HEK293T (cell line): Measurements from ENCODE around the gene NPIPB6.
A peak's percentile ranks its signal among the peaks of the same experiment; 100 is the strongest.

Experiments used
- CTCF ChIA-PET: fragments of 350-600 bp; formaldehyde crosslinking; extraction: SDS; loops from one replicate; lab custom pipeline; 2021; ENCODE audit warnings: antibody characterized with exemption, inconsistent platforms; lab: Yijun Ruan, JAX
- POLR2A ChIA-PET: fragments of 350-600 bp; formaldehyde crosslinking; extraction: SDS; loops from one replicate; lab custom pipeline; 2020; ENCODE audit warnings: antibody characterized with exemption, inconsistent platforms; lab: Yijun Ruan, JAX
- DNase-seq: peaks from one replicate; pipeline ENCODE4 v3.0.0; 2012; ENCODE audit warnings: mixed read lengths; ENCODE audit errors: extremely low spot score
- ARNT ChIP-seq: fragments of 450-650 bp; IDR thresholded peaks from 2 replicates; pipeline ENCODE4 v1.6.1; 2017; ENCODE audit warnings: mild to moderate bottlenecking
- BHLHE40 ChIP-seq: fragments of 450-650 bp; IDR thresholded peaks from 2 replicates; pipeline ENCODE4 v1.6.1; 2016; ENCODE audit warnings: mild to moderate bottlenecking, moderate library complexity, borderline replicate concordance
- CTBP1 ChIP-seq: fragments of 450-650 bp; IDR thresholded peaks from 2 replicates; pipeline ENCODE4 v1.6.1; 2016; ENCODE audit warnings: borderline replicate concordance
- ELF4 ChIP-seq: fragments of 450-650 bp; IDR thresholded peaks from 2 replicates; pipeline ENCODE4 v1.6.1; 2017; ENCODE audit warnings: antibody characterized with exemption
- FOXA1 ChIP-seq: fragments of 450-650 bp; IDR thresholded peaks from 2 replicates; pipeline ENCODE4 v1.6.1; 2016; ENCODE audit warnings: mild to moderate bottlenecking
- FOXK2 ChIP-seq: fragments of 450-650 bp; IDR thresholded peaks from 2 replicates; pipeline ENCODE4 v1.6.1; 2016; ENCODE audit warnings: mild to moderate bottlenecking
- FOXM1 ChIP-seq: fragments of 450-650 bp; IDR thresholded peaks from 2 replicates; pipeline ENCODE4 v1.6.1; 2017; ENCODE audit warnings: mild to moderate bottlenecking, borderline replicate concordance
- HDGF ChIP-seq: fragments of 450-650 bp; IDR thresholded peaks from 2 replicates; pipeline ENCODE4 v1.6.1; 2017; ENCODE audit warnings: antibody characterized with exemption, borderline replicate concordance
- L3MBTL2 ChIP-seq: fragments of 450-650 bp; conservative IDR thresholded peaks from 2 replicates; pipeline ENCODE4 v1.6.1; 2016; ENCODE audit warnings: mild to moderate bottlenecking
- LEF1 ChIP-seq: fragments of 450-650 bp; IDR thresholded peaks from 2 replicates; pipeline ENCODE4 v1.6.1; 2017; ENCODE audit warnings: mild to moderate bottlenecking, borderline replicate concordance
- NFRKB ChIP-seq: fragments of 450-650 bp; IDR thresholded peaks from 2 replicates; pipeline ENCODE4 v1.6.1; 2016; ENCODE audit warnings: mild to moderate bottlenecking, moderate library complexity
- PKNOX1 ChIP-seq: fragments of 450-650 bp; IDR thresholded peaks from 2 replicates; pipeline ENCODE4 v1.6.1; 2016
- SP1 ChIP-seq: fragments of 450-650 bp; IDR thresholded peaks from 2 replicates; pipeline ENCODE4 v1.6.1; 2017
- SUZ12 ChIP-seq: fragments of 450-650 bp; IDR thresholded peaks from 2 replicates; pipeline ENCODE4 v1.6.1; 2016; ENCODE audit warnings: mild to moderate bottlenecking
- TARDBP ChIP-seq: fragments of 450-650 bp; IDR thresholded peaks from 2 replicates; pipeline ENCODE4 v1.6.1; 2016
- ZNF384 ChIP-seq: fragments of 450-650 bp; IDR thresholded peaks from 2 replicates; pipeline ENCODE4 v1.6.1; 2016

NPIPB6 gene

GRCh38 chr16:28308794-28309584, 54.3 kb downstream of the NPIPB6 start:
- TF ChIP-seq L3MBTL2 (no peak), TARDBP (no peak), CTBP1 (no peak), SP1 (no peak), ELF4 (no peak), ARNT (no peak), FOXA1 (no peak), LEF1 (no peak), NFRKB (no peak)
- DNase-seq: no peak
- ChIA-PET POLR2A (no interaction called here), CTCF (no interaction called here)

- no peak for DNase-seq
- ChIA-PET CTCF (no interaction called here), POLR2A (no interaction called here)
- no peak for TF ChIP-seq FOXM1
- no peak for TF ChIP-seq ELF4
- TF ChIP-seq HDGF: no peak
- TF ChIP-seq BHLHE40: no peak
- TF ChIP-seq L3MBTL2: no peak
- no peak for TF ChIP-seq NFRKB
- TF ChIP-seq FOXK2: no peak
- no peak for TF ChIP-seq TARDBP
- no peak for TF ChIP-seq SP1
- no peak for TF ChIP-seq ZNF384
These were observed 55.4 kb downstream of the NPIPB6 start for GRCh38 chr16:28307936-28308335.

- peak; percentile 33 for DNase-seq
- ChIA-PET POLR2A (interaction anchor here (1.2 kb wide), 2 partner anchors 10 to 12 kb away, joined by 3 read pairs; partner anchors contain the start of gene SBK1), CTCF (no interaction called here)
- 0 out of 2 replicates have a peak, but pooled peaks have one; percentile 44 for TF ChIP-seq LEF1
- peak; percentile 82 for TF ChIP-seq PKNOX1
- TF ChIP-seq NFRKB: no peak
These were observed 59.1 kb downstream of the NPIPB6 start for GRCh38 chr16:28304214-28304613.

GRCh38 chr16:28303132-28303531, 60.2 kb downstream of the NPIPB6 start:
- CTCF ChIA-PET: no interaction called here
- DNase-seq: no peak
- POLR2A ChIA-PET: interaction anchor here (1.2 kb wide), 2 partner anchors 9 to 11 kb away, joined by 3 read pairs; partner anchors contain the start of gene SBK1
- TF ChIP-seq NFRKB (no peak), ARNT (no peak), BHLHE40 (no peak), FOXA1 (no peak), L3MBTL2 (no peak), SP1 (no peak), FOXM1 (no peak), HDGF (no peak), TARDBP (no peak), ELF4 (no peak), SUZ12 (no peak), FOXK2 (no peak)

GRCh38 chr16:28301620-28302019, 61.7 kb downstream of the NPIPB6 start:
- ChIA-PET POLR2A (interaction anchor here (1.3 kb wide), 1 partner anchor 9 kb away, joined by 4 read pairs; the partner anchor contains the start of gene SBK1), CTCF (no interaction called here)
- no peak for DNase-seq
- no peak for TF ChIP-seq SUZ12
- TF ChIP-seq FOXK2: no peak
- TF ChIP-seq NFRKB: no peak
- no peak for TF ChIP-seq PKNOX1
- no peak for TF ChIP-seq TARDBP
- no peak for TF ChIP-seq HDGF
- no peak for TF ChIP-seq BHLHE40

- ChIA-PET CTCF (interaction anchor here (1.3 kb wide), 1 partner anchor 16 kb away, joined by 3 read pairs; no protein-coding TSS in a partner anchor), POLR2A (interaction anchor here (1.3 kb wide), 1 partner anchor 9 kb away, joined by 4 read pairs; the partner anchor contains the start of gene SBK1)
- DNase-seq: no peak
- TF ChIP-seq ARNT: no peak
- TF ChIP-seq ELF4: no peak
- no peak for TF ChIP-seq ZNF384
- no peak for TF ChIP-seq SUZ12
- no peak for TF ChIP-seq HDGF
- no peak for TF ChIP-seq SP1
- TF ChIP-seq NFRKB: no peak
- no peak for TF ChIP-seq FOXM1
These were observed 62.2 kb downstream of the NPIPB6 start for GRCh38 chr16:28301154-28301553.

- TF ChIP-seq FOXK2 (no peak), LEF1 (no peak), NFRKB (no peak), SUZ12 (no peak), ELF4 (no peak), CTBP1 (no peak), BHLHE40 (no peak), ZNF384 (no peak), L3MBTL2 (no peak), SP1 (no peak), TARDBP (no peak), HDGF (no peak), FOXM1 (no peak), ARNT (no peak), FOXA1 (no peak), PKNOX1 (no peak)
- ChIA-PET POLR2A (interaction anchor here (1.3 to 1.4 kb wide), 2 partner anchors 8 to 16 kb away, joined by 3 to 4 read pairs; partner anchors contain the start of gene SBK1), CTCF (interaction anchor here (1.3 kb wide), 1 partner anchor 16 kb away, joined by 3 read pairs; no protein-coding TSS in a partner anchor)
- no peak for DNase-seq
These were observed 63.0 kb downstream of the NPIPB6 start for GRCh38 chr16:28300327-28300726.
